Activated T-helper 17 cell treated with anti-CD3 and anti-CD28 coated beads, Interleukin-2, amount 50 U/mL, for 72 hours (primary cell): ENCODE data around the gene CPNE6. TPM values are rescaled to one million over a fixed set of nuclear protein-coding genes. Genes with fewer than 3 reads are reported as not detected.

Experiments used
- ATAC-seq: fragments of 150-1000 bp; cut with Tn5 transposase; replicated peaks from 2 replicates; pipeline ENCODE4 v1.10.0; 2021; ENCODE audit warnings: mild to moderate bottlenecking, moderate library complexity
- H3K27ac Mint-ChIP-seq: one replicate; pipeline ENCODE4 v1.8.0; 2022; ENCODE audit warnings: mixed read lengths
- H3K27me3 Mint-ChIP-seq: one replicate; pipeline ENCODE4 v1.8.0; 2022; ENCODE audit warnings: mixed read lengths
- H3K36me3 Mint-ChIP-seq: one replicate; pipeline ENCODE4 v1.8.0; 2022; ENCODE audit warnings: low read depth, mild to moderate bottlenecking, mixed read lengths
- H3K4me1 Mint-ChIP-seq: one replicate; pipeline ENCODE4 v1.8.0; 2022; ENCODE audit warnings: mixed read lengths
- H3K4me3 Mint-ChIP-seq: one replicate; pipeline ENCODE4 v1.8.0; 2022; ENCODE audit warnings: mild to moderate bottlenecking, mixed read lengths
- H3K9me3 Mint-ChIP-seq: one replicate; pipeline ENCODE4 v1.8.0; 2022; ENCODE audit warnings: mixed read lengths
- total RNA-seq, 2 donors: library from RNA; stranded (reverse); gene quantifications; one replicate each; pipeline ENCODE4 v1.2.3, GENCODE V29; 2022

CPNE6 gene
- total RNA-seq, 2 donors from 2014 or later: not detected

- H3K4me1 Mint-ChIP-seq: peaks cover 11% of the 10 kb centered on the region
- no peaks in the 10 kb centered on the region for H3K36me3 Mint-ChIP-seq
- no peak for ATAC-seq
- peaks cover 10% of the 10 kb centered on the region for H3K27me3 Mint-ChIP-seq
- H3K4me3 Mint-ChIP-seq: peak overlapping the region; percentile 7
- no peaks in the 10 kb centered on the region for H3K9me3 Mint-ChIP-seq
- peak overlapping the region; percentile 47 for H3K27ac Mint-ChIP-seq
These were observed 848 bp upstream of the CPNE6 start for GRCh38 chr14:24070285-24071143.

- ATAC-seq: no peak
- H3K9me3 Mint-ChIP-seq: no peaks in the 10 kb centered on the region
- peaks cover 11% of the 10 kb centered on the region for H3K4me1 Mint-ChIP-seq
- H3K36me3 Mint-ChIP-seq: no peaks in the 10 kb centered on the region
- peaks cover 10% of the 10 kb centered on the region for H3K27me3 Mint-ChIP-seq
- H3K4me3 Mint-ChIP-seq: no peak overlapping the region
- no peak overlapping the region for H3K27ac Mint-ChIP-seq
These were observed 571 bp downstream of the CPNE6 start for GRCh38 chr14:24071836-24072430.

- Mint-ChIP-seq H3K9me3 (no peaks in the 10 kb centered on the region), H3K27ac (no peak overlapping the region), H3K27me3 (peaks cover 10% of the 10 kb centered on the region), H3K4me1 (peaks cover 11% of the 10 kb centered on the region), H3K36me3 (no peaks in the 10 kb centered on the region), H3K4me3 (no peak overlapping the region)
- ATAC-seq: no peak
These were observed 1.1 kb downstream of the CPNE6 start for GRCh38 chr14:24072436-24072835.

- H3K9me3 Mint-ChIP-seq: no peaks in the 10 kb centered on the region
- H3K36me3 Mint-ChIP-seq: no peaks in the 10 kb centered on the region
- peaks cover 10% of the 10 kb centered on the region for H3K27me3 Mint-ChIP-seq
- no peak for ATAC-seq
- H3K4me3 Mint-ChIP-seq: no peak overlapping the region
- no peak overlapping the region for H3K27ac Mint-ChIP-seq
- H3K4me1 Mint-ChIP-seq: peaks cover 11% of the 10 kb centered on the region
These were observed 1.8 kb downstream of the CPNE6 start for GRCh38 chr14:24072881-24073877.

- no peak overlapping the region for H3K4me3 Mint-ChIP-seq
- H3K9me3 Mint-ChIP-seq: no peaks in the 10 kb centered on the region
- H3K36me3 Mint-ChIP-seq: no peaks in the 10 kb centered on the region
- peaks cover 5% of the 10 kb centered on the region for H3K27me3 Mint-ChIP-seq
- no peak for ATAC-seq
- H3K4me1 Mint-ChIP-seq: peaks cover 15% of the 10 kb centered on the region
- H3K27ac Mint-ChIP-seq: no peak overlapping the region
These were observed 3.5 kb downstream of the CPNE6 start for GRCh38 chr14:24074625-24075484.

- Mint-ChIP-seq H3K27ac (peak overlapping the region; percentile 59), H3K27me3 (peaks cover 5% of the 10 kb centered on the region), H3K4me3 (no peak overlapping the region), H3K4me1 (peaks cover 10% of the 10 kb centered on the region), H3K36me3 (no peaks in the 10 kb centered on the region), H3K9me3 (no peaks in the 10 kb centered on the region)
- no peak for ATAC-seq
These were observed 4.3 kb downstream of the CPNE6 start for GRCh38 chr14:24075485-24076301.

- peak overlapping the region; percentile 59 for H3K27ac Mint-ChIP-seq
- no peaks in the 10 kb centered on the region for H3K27me3 Mint-ChIP-seq
- H3K4me1 Mint-ChIP-seq: peaks cover 5% of the 10 kb centered on the region
- no peak for ATAC-seq
- H3K36me3 Mint-ChIP-seq: no peaks in the 10 kb centered on the region
- H3K4me3 Mint-ChIP-seq: no peak overlapping the region
- no peaks in the 10 kb centered on the region for H3K9me3 Mint-ChIP-seq
These were observed 4.9 kb downstream of the CPNE6 start for GRCh38 chr14:24076302-24076601.

- Mint-ChIP-seq H3K27me3 (no peaks in the 10 kb centered on the region), H3K9me3 (no peaks in the 10 kb centered on the region), H3K4me3 (no peak overlapping the region), H3K27ac (peak overlapping the region; percentile 59), H3K4me1 (peaks cover 4% of the 10 kb centered on the region), H3K36me3 (no peaks in the 10 kb centered on the region)
- no peak for ATAC-seq
These were observed 5.7 kb downstream of the CPNE6 start for GRCh38 chr14:24077086-24077485.

- H3K4me3 Mint-ChIP-seq: no peak overlapping the region
- ATAC-seq: no peak
- no peaks in the 10 kb centered on the region for H3K27me3 Mint-ChIP-seq
- H3K36me3 Mint-ChIP-seq: no peaks in the 10 kb centered on the region
- H3K4me1 Mint-ChIP-seq: peaks cover 8% of the 10 kb centered on the region
- H3K9me3 Mint-ChIP-seq: no peaks in the 10 kb centered on the region
- no peak overlapping the region for H3K27ac Mint-ChIP-seq
These were observed 6.8 kb downstream of the CPNE6 start for GRCh38 chr14:24078146-24078545.

- peak overlapping the region; percentile 48 for H3K27ac Mint-ChIP-seq
- no peaks in the 10 kb centered on the region for H3K9me3 Mint-ChIP-seq
- H3K4me3 Mint-ChIP-seq: peak overlapping the region; percentile 69
These were observed 8.3 kb downstream of the CPNE6 start for GRCh38 chr14:24079491-24080141.

GRCh38 chr14:24080142-24080530 is 8.8 kb downstream of the CPNE6 start:
- ATAC-seq: no peak
- Mint-ChIP-seq H3K4me3 (peak overlapping the region; percentile 69), H3K27me3 (no peaks in the 10 kb centered on the region), H3K9me3 (no peaks in the 10 kb centered on the region), H3K4me1 (peaks cover 8% of the 10 kb centered on the region), H3K27ac (peak overlapping the region; percentile 48), H3K36me3 (no peaks in the 10 kb centered on the region)

More at GRCh38 chr14:24079491-24080141, 8.3 kb downstream of the CPNE6 start:
- no peak for ATAC-seq
- Mint-ChIP-seq H3K4me1 (peaks cover 8% of the 10 kb centered on the region), H3K27me3 (no peaks in the 10 kb centered on the region), H3K36me3 (no peaks in the 10 kb centered on the region)

GRCh38 chr14:24080888-24081738 is 9.8 kb downstream of the CPNE6 start:
- H3K4me3 Mint-ChIP-seq: peak overlapping the region; percentile 69
- peak overlapping the region; percentile 46 for H3K27ac Mint-ChIP-seq
- peaks cover 8% of the 10 kb centered on the region for H3K4me1 Mint-ChIP-seq
- H3K9me3 Mint-ChIP-seq: no peaks in the 10 kb centered on the region
- H3K36me3 Mint-ChIP-seq: no peaks in the 10 kb centered on the region
- ATAC-seq: peak; percentile 95
- no peaks in the 10 kb centered on the region for H3K27me3 Mint-ChIP-seq
